Neural cell (in vitro differentiated cells): Measurements from ENCODE around the gene SMG6.

Experiments
- CTCF ChIP-seq: fragments of 450-650 bp; IDR thresholded peaks from 2 replicates; pipeline ENCODE4 v1.5.1; 2014; ENCODE audit warnings: antibody characterized with exemption, mild to moderate bottlenecking, moderate library complexity; ENCODE audit not compliant: poor library complexity, severe bottlenecking
- EP300 ChIP-seq: fragments of 450-650 bp; conservative IDR thresholded peaks from 2 replicates; pipeline ENCODE4 v1.6.1; 2014; ENCODE audit warnings: antibody characterized with exemption, mild to moderate bottlenecking, moderate library complexity; ENCODE audit not compliant: poor library complexity, severe bottlenecking
- EZH2 ChIP-seq: fragments of 200-600, 300-800 bp; shearing (Covaris generic), sonication (generic); IDR thresholded peaks from 2 replicates; pipeline ENCODE4 v1.6.1; 2014; ENCODE audit warnings: antibody characterized with exemption, low read length, borderline replicate concordance, mild to moderate bottlenecking; ENCODE audit not compliant: insufficient read depth, poor library complexity, severe bottlenecking
- MXI1 ChIP-seq: fragments of 450-650 bp; conservative IDR thresholded peaks from 2 replicates; pipeline ENCODE4 v1.6.1; 2014; ENCODE audit warnings: antibody characterized with exemption, mild to moderate bottlenecking; ENCODE audit not compliant: poor library complexity, severe bottlenecking
- POLR2AphosphoS5 ChIP-seq: IDR thresholded peaks from 2 replicates; pipeline ENCODE4 v1.6.1; 2012
- REST ChIP-seq: IDR thresholded peaks from 2 replicates; pipeline ENCODE4 v1.6.1; 2012; ENCODE audit warnings: borderline replicate concordance
- SMC3 ChIP-seq: fragments of 450-650 bp; conservative IDR thresholded peaks from 2 replicates; pipeline ENCODE4 v1.6.1; 2014; ENCODE audit warnings: antibody characterized with exemption, mild to moderate bottlenecking, moderate library complexity; ENCODE audit not compliant: poor library complexity
- TAF1 ChIP-seq: IDR thresholded peaks from 2 replicates; pipeline ENCODE4 v1.6.1; 2012; ENCODE audit warnings: low read depth

- TF ChIP-seq MXI1 (no peak), TAF1 (no peak), CTCF (no peak), EZH2 (no peak), POLR2AphosphoS5 (no peak), REST (no peak), SMC3 (no peak), EP300 (no peak)
Measured at GRCh38 chr17:2264067-2264860, 39.3 kb downstream of the SMG6 start.
